Stomach (tissue), 4 donors: Measurements from ENCODE around the gene PPY.

Experiments
- CTCF ChIP-seq, 7 experiments: fragments of 450-650 bp in 4 of 7; fragments of 200-600 bp in 3 of 7; sonication (generic) in 3 of 7; IDR thresholded peaks; one replicate each; pipeline ENCODE4 v1.5.1; 2016 to 2019; ENCODE audit warnings: antibody characterized with exemption in 7 of 7, control low read depth in 2 of 7, mild to moderate bottlenecking in 1 of 7
- POLR2A ChIP-seq, 4 donors: fragments of 450-650 bp; IDR thresholded peaks; one replicate each; pipeline ENCODE4 v1.6.1; 2016; ENCODE audit warnings: antibody characterized with exemption in 4 of 4, control low read depth in 2 of 4, mild to moderate bottlenecking in 1 of 4, moderate library complexity in 1 of 4
- POLR2AphosphoS5 ChIP-seq, 3 donors: sonication (generic); formaldehyde crosslinking; IDR thresholded peaks; one replicate each; pipeline ENCODE4 v1.6.1; 2016; ENCODE audit warnings: antibody characterized with exemption in 3 of 3

GRCh38 chr17:43897831-43898230 lies 44.4 kb downstream of the PPY start:
- TF ChIP-seq POLR2A (IDR thresholded peaks at IDR 0.05) (no peak), CTCF (IDR thresholded peaks at IDR 0.05) (no peak), POLR2AphosphoS5 (IDR thresholded peaks at IDR 0.05) (no peak)
